ENCODE measurements around the gene PLBD1. TPM values are rescaled to one million over a fixed set of nuclear protein-coding genes. Genes with fewer than 3 reads are reported as not detected.

The PLBD1 gene
- total RNA-seq, 1 experiment from 2014 or later: 0.30 TPM

DNA sequence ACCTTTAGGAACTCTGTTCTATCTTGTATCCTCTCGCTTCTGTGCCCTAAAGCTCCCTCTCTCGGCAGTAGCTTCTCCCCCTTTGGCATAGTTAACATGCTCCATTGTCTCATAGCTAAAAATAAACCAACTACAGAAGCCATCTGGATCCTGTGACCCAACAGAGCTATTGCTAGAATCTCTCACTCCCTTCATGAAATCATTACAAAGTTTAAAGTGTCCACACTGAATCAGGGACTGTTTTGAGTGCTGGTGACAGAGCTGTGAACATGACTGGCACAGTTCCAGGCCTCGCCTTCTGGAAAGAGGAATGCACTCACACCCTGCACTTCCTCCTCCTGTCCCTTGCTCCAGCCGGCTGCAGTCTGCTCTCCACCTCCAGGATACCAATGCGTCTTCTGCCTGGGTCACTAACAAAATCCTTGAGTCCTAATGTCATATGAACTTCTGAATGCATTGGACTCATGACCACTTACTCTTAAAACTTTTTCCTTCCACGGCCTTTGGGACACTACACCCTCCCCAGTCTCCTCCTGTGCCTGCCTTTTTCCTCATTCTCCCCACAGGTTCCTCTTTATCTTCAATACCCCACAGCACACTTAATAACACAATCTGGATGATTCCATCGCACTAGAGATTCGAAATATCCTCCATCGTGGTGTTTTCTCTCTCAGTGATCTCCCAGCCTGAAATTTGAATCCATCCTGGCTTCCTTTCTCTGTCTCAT lies 13.2 kb downstream of the PLBD1 start:
- H3K4me3 ChIP-seq (replicated peaks in 1 of 2; ENCODE audit: low read depth in 1 of 2, low read length in 2 of 2): peak overlapping the region in 1 of 2 experiments; percentile 30; a peak in 2 of 4 replicates
- H4K20me1 ChIP-seq (ENCODE audit: insufficient read depth): no peaks in the 10 kb centered on the region
- TF ChIP-seq RAD21 (IDR thresholded peaks at IDR 0.05; ENCODE audit: low read depth) (peak; percentile 25), TCF7L2 (IDR thresholded peaks at IDR 0.05; ENCODE audit: borderline replicate concordance, extremely low read depth, insufficient read depth, insufficient read length) (no peak)
- TF ChIP-seq, protein P1, sequence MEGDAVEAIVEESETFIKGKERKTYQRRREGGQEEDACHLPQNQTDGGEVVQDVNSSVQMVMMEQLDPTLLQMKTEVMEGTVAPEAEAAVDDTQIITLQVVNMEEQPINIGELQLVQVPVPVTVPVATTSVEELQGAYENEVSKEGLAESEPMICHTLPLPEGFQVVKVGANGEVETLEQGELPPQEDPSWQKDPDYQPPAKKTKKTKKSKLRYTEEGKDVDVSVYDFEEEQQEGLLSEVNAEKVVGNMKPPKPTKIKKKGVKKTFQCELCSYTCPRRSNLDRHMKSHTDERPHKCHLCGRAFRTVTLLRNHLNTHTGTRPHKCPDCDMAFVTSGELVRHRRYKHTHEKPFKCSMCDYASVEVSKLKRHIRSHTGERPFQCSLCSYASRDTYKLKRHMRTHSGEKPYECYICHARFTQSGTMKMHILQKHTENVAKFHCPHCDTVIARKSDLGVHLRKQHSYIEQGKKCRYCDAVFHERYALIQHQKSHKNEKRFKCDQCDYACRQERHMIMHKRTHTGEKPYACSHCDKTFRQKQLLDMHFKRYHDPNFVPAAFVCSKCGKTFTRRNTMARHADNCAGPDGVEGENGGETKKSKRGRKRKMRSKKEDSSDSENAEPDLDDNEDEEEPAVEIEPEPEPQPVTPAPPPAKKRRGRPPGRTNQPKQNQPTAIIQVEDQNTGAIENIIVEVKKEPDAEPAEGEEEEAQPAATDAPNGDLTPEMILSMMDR (IDR thresholded peaks at IDR 0.05 in 2 of 3, conservative IDR thresholded peaks at IDR 0.05 in 1 of 3; ENCODE audit: borderline replicate concordance in 1 of 3, insufficient read depth in 1 of 3, low read depth in 2 of 3, low read length in 2 of 3): 0 out of 6 replicates have a peak, but pooled peaks have one; percentile 2 to 15 (median 6)
- intact Hi-C loops (cut with micrococcal nuclease): no loop called here
- H3K36me3 ChIP-seq (ENCODE audit: control insufficient read depth in 1 of 2, insufficient read depth in 2 of 2, low read length in 2 of 2): no peaks in the 10 kb centered on the region
- peaks cover 9 to 12% of the 10 kb centered on the region in 2 experiments; a peak in 3 of 4 replicates for H3K4me1 ChIP-seq (ENCODE audit: control insufficient read depth in 1 of 2, insufficient read depth in 2 of 2, low read length in 2 of 2)
- no peaks in the 10 kb centered on the region for H3K79me2 ChIP-seq (ENCODE audit: insufficient read depth, low read length)
- H3K9me2 ChIP-seq (ENCODE audit: insufficient read depth): no peaks in the 10 kb centered on the region
- no peak overlapping the region for H3K9ac ChIP-seq (ENCODE audit: low read length)
- H3K9me3 ChIP-seq (ENCODE audit: control insufficient read depth in 1 of 2, insufficient read depth in 1 of 2, low read depth in 1 of 2, low read length in 2 of 2): no peaks in the 10 kb centered on the region
- ATAC-seq (peak; percentile 87), DNase-seq (ENCODE audit: low read depth, low spot score) (peak; percentile 13)
- ChIA-PET RAD21 (ENCODE audit: low non-redundant PET in 1 of 2, low total read pairs in 2 of 2, uncharacterized antibody in 2 of 2, unreplicated experiment in 2 of 2) (no interaction called here), POLR2A (no interaction called here), CTCF (no interaction called here)
- no peaks in the 10 kb centered on the region for H3K27me3 ChIP-seq (ENCODE audit: insufficient read depth, low read length)
- peak overlapping the region; percentile 63 for H3K4me2 ChIP-seq (ENCODE audit: low read length)
- BruUV-seq (replicated peaks): no TSS peak
- H3K27ac ChIP-seq (ENCODE audit: low read depth, low read length): no peak overlapping the region
- peak overlapping the region; percentile 96 for H2AFZ ChIP-seq (ENCODE audit: low read depth, low read length, poor library complexity, severe bottlenecking)

DNA sequence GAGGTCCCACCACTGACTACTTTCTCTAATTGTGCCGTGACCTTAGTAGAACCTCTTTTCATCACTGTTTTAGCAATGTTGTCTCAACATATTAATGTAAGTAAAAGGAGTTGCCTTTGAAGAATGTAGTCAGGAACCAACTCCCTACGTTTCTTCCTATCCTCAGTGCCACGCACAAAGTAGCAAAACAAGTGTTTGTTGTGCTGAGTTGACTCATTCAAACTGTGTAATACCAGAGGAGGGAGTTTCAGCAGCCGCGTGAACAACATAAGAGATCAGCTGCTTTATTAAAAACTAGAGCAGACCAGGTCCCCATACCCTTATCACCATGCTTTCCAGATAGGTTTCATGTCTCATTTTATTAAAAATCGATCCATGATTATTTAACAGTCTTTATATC lies 19.1 kb downstream of the PLBD1 start:
- BruUV-seq (replicated peaks): no TSS peak
- ChIA-PET CTCF (no interaction called here), POLR2A (no interaction called here), RAD21 (ENCODE audit: low non-redundant PET in 1 of 2, low total read pairs in 2 of 2, uncharacterized antibody in 2 of 2, unreplicated experiment in 2 of 2) (no interaction called here)
- H3K27ac ChIP-seq (ENCODE audit: low read depth, low read length): no peak overlapping the region
- no peaks in the 10 kb centered on the region for H3K36me3 ChIP-seq (ENCODE audit: control insufficient read depth in 1 of 2, insufficient read depth in 2 of 2, low read length in 2 of 2)
- H2AFZ ChIP-seq (ENCODE audit: low read depth, low read length, poor library complexity, severe bottlenecking): no peak overlapping the region
- no peaks in the 10 kb centered on the region for H3K9me2 ChIP-seq (ENCODE audit: insufficient read depth)
- H3K9me3 ChIP-seq (ENCODE audit: control insufficient read depth in 1 of 2, insufficient read depth in 1 of 2, low read depth in 1 of 2, low read length in 2 of 2): no peaks in the 10 kb centered on the region
- intact Hi-C loops (cut with micrococcal nuclease): no loop called here
- H3K27me3 ChIP-seq (ENCODE audit: insufficient read depth, low read length): no peaks in the 10 kb centered on the region
- no peak overlapping the region for H3K9ac ChIP-seq (ENCODE audit: low read length)
- H3K4me2 ChIP-seq (ENCODE audit: low read length): no peak overlapping the region
- H3K79me2 ChIP-seq (ENCODE audit: insufficient read depth, low read length): no peaks in the 10 kb centered on the region
- H3K4me1 ChIP-seq (ENCODE audit: control insufficient read depth in 1 of 2, insufficient read depth in 2 of 2, low read length in 2 of 2): no peaks in the 10 kb centered on the region
- DNase-seq (ENCODE audit: low read depth, low spot score) (no peak), ATAC-seq (no peak)
- H4K20me1 ChIP-seq (ENCODE audit: insufficient read depth): no peaks in the 10 kb centered on the region
- TF ChIP-seq, protein P2, sequence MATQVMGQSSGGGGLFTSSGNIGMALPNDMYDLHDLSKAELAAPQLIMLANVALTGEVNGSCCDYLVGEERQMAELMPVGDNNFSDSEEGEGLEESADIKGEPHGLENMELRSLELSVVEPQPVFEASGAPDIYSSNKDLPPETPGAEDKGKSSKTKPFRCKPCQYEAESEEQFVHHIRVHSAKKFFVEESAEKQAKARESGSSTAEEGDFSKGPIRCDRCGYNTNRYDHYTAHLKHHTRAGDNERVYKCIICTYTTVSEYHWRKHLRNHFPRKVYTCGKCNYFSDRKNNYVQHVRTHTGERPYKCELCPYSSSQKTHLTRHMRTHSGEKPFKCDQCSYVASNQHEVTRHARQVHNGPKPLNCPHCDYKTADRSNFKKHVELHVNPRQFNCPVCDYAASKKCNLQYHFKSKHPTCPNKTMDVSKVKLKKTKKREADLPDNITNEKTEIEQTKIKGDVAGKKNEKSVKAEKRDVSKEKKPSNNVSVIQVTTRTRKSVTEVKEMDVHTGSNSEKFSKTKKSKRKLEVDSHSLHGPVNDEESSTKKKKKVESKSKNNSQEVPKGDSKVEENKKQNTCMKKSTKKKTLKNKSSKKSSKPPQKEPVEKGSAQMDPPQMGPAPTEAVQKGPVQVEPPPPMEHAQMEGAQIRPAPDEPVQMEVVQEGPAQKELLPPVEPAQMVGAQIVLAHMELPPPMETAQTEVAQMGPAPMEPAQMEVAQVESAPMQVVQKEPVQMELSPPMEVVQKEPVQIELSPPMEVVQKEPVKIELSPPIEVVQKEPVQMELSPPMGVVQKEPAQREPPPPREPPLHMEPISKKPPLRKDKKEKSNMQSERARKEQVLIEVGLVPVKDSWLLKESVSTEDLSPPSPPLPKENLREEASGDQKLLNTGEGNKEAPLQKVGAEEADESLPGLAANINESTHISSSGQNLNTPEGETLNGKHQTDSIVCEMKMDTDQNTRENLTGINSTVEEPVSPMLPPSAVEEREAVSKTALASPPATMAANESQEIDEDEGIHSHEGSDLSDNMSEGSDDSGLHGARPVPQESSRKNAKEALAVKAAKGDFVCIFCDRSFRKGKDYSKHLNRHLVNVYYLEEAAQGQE (IDR thresholded peaks at IDR 0.05; ENCODE audit: low read depth): no peak
- TF ChIP-seq SP1 (IDR thresholded peaks at IDR 0.05; ENCODE audit: low read depth) (no peak), EZH2phosphoT487 (IDR thresholded peaks at IDR 0.05; ENCODE audit: borderline replicate concordance) (no peak), ZFX (IDR thresholded peaks at IDR 0.05) (no peak)
- TF ChIP-seq, protein P3, sequence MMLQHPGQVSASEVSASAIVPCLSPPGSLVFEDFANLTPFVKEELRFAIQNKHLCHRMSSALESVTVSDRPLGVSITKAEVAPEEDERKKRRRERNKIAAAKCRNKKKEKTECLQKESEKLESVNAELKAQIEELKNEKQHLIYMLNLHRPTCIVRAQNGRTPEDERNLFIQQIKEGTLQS (IDR thresholded peaks at IDR 0.05): no peak
- TF ChIP-seq, protein P4, sequence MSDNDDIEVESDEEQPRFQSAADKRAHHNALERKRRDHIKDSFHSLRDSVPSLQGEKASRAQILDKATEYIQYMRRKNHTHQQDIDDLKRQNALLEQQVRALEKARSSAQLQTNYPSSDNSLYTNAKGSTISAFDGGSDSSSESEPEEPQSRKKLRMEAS (IDR thresholded peaks at IDR 0.05): no peak
- no peak overlapping the region for H3K4me3 ChIP-seq (replicated peaks in 1 of 2; ENCODE audit: low read depth in 1 of 2, low read length in 2 of 2)
